ENCODE measurements around the gene SLC26A1.

The SLC26A1 gene

GRCh38 chr4:991451-992296 is 1.5 kb downstream of the SLC26A1 start:
- Histone ChIP-seq H3F3A (ENCODE audit: insufficient read depth, low read length) (no peaks in the 10 kb centered on the region), H3K4me1 (ENCODE audit: insufficient read depth, low read length, severe bottlenecking) (peaks cover 30% of the 10 kb centered on the region), H3K4me3 (ENCODE audit: low read depth, low read length, poor library complexity, severe bottlenecking) (peak overlapping the region; percentile 52), H3K9ac (ENCODE audit: low read length) (no peak overlapping the region; the same call in 1 of the 2 replicates), H3K79me2 (ENCODE audit: insufficient read depth, low read length) (no peaks in the 10 kb centered on the region), H3K27me3 (ENCODE audit: insufficient read depth, low read length) (no peaks in the 10 kb centered on the region), H3K9me2 (ENCODE audit: low read depth, low read length) (no peaks in the 10 kb centered on the region), H3K36me3 (ENCODE audit: insufficient read depth, low read length) (no peaks in the 10 kb centered on the region), H3K27ac (ENCODE audit: low read depth, low read length, poor library complexity, severe bottlenecking) (no peak overlapping the region), H4K20me1 (ENCODE audit: insufficient read depth, low read length) (no peaks in the 10 kb centered on the region), H3K4me2 (ENCODE audit: low read length) (peak overlapping the region; percentile 68; the same call in 1 of the 2 replicates), H2AFZ (ENCODE audit: low read length) (no peak overlapping the region), H3K9me3 (ENCODE audit: low read length) (no peaks in the 10 kb centered on the region)
- TF ChIP-seq, protein P1, sequence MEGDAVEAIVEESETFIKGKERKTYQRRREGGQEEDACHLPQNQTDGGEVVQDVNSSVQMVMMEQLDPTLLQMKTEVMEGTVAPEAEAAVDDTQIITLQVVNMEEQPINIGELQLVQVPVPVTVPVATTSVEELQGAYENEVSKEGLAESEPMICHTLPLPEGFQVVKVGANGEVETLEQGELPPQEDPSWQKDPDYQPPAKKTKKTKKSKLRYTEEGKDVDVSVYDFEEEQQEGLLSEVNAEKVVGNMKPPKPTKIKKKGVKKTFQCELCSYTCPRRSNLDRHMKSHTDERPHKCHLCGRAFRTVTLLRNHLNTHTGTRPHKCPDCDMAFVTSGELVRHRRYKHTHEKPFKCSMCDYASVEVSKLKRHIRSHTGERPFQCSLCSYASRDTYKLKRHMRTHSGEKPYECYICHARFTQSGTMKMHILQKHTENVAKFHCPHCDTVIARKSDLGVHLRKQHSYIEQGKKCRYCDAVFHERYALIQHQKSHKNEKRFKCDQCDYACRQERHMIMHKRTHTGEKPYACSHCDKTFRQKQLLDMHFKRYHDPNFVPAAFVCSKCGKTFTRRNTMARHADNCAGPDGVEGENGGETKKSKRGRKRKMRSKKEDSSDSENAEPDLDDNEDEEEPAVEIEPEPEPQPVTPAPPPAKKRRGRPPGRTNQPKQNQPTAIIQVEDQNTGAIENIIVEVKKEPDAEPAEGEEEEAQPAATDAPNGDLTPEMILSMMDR (IDR thresholded peaks at IDR 0.05; ENCODE audit: low read length): no peak
- no peak for TF ChIP-seq EZH2 (IDR thresholded peaks at IDR 0.05; ENCODE audit: borderline replicate concordance, low read length)

- H3K9me3 ChIP-seq (ENCODE audit: low read length): no peaks in the 10 kb centered on the region
- H4K20me1 ChIP-seq (ENCODE audit: insufficient read depth, low read length): no peaks in the 10 kb centered on the region
- H2AFZ ChIP-seq (ENCODE audit: low read length): no peak overlapping the region
- no peaks in the 10 kb centered on the region for H3K27me3 ChIP-seq (ENCODE audit: insufficient read depth, low read length)
- H3K4me3 ChIP-seq (ENCODE audit: low read depth, low read length, poor library complexity, severe bottlenecking): no peak overlapping the region
- no peaks in the 10 kb centered on the region for H3K79me2 ChIP-seq (ENCODE audit: insufficient read depth, low read length)
- no peak overlapping the region for H3K9ac ChIP-seq (ENCODE audit: low read length)
- H3K9me2 ChIP-seq (ENCODE audit: low read depth, low read length): no peaks in the 10 kb centered on the region
- peaks cover 38% of the 10 kb centered on the region for H3K4me1 ChIP-seq (ENCODE audit: insufficient read depth, low read length, severe bottlenecking)
- no peaks in the 10 kb centered on the region for H3F3A ChIP-seq (ENCODE audit: insufficient read depth, low read length)
- no peaks in the 10 kb centered on the region for H3K36me3 ChIP-seq (ENCODE audit: insufficient read depth, low read length)
- H3K27ac ChIP-seq (ENCODE audit: low read depth, low read length, poor library complexity, severe bottlenecking): no peak overlapping the region
- no peak overlapping the region for H3K4me2 ChIP-seq (ENCODE audit: low read length)
- TF ChIP-seq, protein P1 (IDR thresholded peaks at IDR 0.05; ENCODE audit: low read length): no peak
- TF ChIP-seq EZH2 (IDR thresholded peaks at IDR 0.05; ENCODE audit: borderline replicate concordance, low read length): no peak
Measured at GRCh38 chr4:990746-991367, 2.3 kb downstream of the SLC26A1 start.

GRCh38 chr4:989722-990471 is 3.3 kb downstream of the SLC26A1 start:
- H3K36me3 ChIP-seq (ENCODE audit: insufficient read depth, low read length): no peaks in the 10 kb centered on the region
- H3K9ac ChIP-seq (ENCODE audit: low read length): no peak overlapping the region
- H3K9me3 ChIP-seq (ENCODE audit: low read length): no peaks in the 10 kb centered on the region
- H3K9me2 ChIP-seq (ENCODE audit: low read depth, low read length): no peaks in the 10 kb centered on the region
- peaks cover 40% of the 10 kb centered on the region for H3K4me1 ChIP-seq (ENCODE audit: insufficient read depth, low read length, severe bottlenecking)
- no peaks in the 10 kb centered on the region for H3K79me2 ChIP-seq (ENCODE audit: insufficient read depth, low read length)
- H3F3A ChIP-seq (ENCODE audit: insufficient read depth, low read length): no peaks in the 10 kb centered on the region
- no peak for TF ChIP-seq EZH2 (IDR thresholded peaks at IDR 0.05; ENCODE audit: borderline replicate concordance, low read length)
- TF ChIP-seq, protein P1 (IDR thresholded peaks at IDR 0.05; ENCODE audit: low read length): no peak
- no peaks in the 10 kb centered on the region for H4K20me1 ChIP-seq (ENCODE audit: insufficient read depth, low read length)
- H3K27ac ChIP-seq (ENCODE audit: low read depth, low read length, poor library complexity, severe bottlenecking): no peak overlapping the region
- H2AFZ ChIP-seq (ENCODE audit: low read length): no peak overlapping the region
- H3K27me3 ChIP-seq (ENCODE audit: insufficient read depth, low read length): no peaks in the 10 kb centered on the region
- H3K4me3 ChIP-seq (ENCODE audit: low read depth, low read length, poor library complexity, severe bottlenecking): no peak overlapping the region
- no peak overlapping the region for H3K4me2 ChIP-seq (ENCODE audit: low read length)
